GM20000 (cell line): ENCODE measurements around the gene DPYSL4.

Experiments
- DNase-seq: peaks from one replicate; pipeline ENCODE4 v3.0.0; 2012; ENCODE audit warnings: low spot score
- CTCF ChIP-seq: IDR thresholded peaks from 2 replicates; pipeline ENCODE4 v1.5.1; 2012; ENCODE audit warnings: mild to moderate bottlenecking, control low read depth; ENCODE audit errors: extremely low read depth, missing control alignments

Gene DPYSL4

GRCh38 chr10:132141076-132141475, 45.7 kb upstream of the DPYSL4 start:
- DNase-seq = no peak

DNA sequence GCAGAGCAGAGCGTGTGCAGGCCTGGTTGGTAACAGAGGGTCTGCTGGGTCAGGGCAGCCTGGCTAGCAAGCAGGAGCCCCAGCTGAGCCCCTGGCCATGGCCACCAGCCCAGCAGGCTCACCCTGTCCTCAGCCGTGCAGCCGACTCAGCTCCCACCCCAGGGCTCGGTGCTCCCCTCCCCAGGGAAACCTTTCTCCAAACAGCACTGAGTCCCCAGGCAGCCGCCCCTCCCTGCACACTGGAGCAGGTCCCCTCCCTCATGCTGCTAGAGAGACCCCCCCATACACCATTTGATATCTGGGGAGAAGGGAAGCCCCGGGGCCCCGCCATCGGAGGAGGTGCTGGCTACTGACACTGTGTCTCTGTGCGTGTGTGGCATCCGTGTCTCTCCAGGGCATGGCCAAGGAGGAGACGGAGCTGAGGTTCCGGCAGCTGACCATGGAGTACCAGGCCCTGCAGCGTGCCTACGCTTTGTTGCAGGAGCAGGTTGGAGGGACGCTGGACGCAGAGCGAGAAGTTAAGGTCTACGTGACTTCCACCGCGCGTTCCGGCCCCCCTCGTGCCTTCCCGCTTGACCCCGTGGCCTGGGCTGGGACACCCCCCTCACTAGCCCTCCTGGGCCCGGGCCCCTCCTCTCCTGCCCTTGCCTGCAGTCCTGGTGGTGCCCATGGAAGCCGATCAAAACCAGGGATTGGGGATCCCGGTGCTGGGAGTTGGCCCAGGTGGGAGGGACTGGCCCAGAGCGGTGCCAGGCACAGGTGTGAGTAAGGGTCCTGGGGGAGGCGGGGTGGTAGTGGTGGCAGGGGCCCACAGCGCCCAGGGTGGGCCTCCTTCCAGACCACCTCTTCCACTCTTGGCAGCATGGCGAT, 45.0 kb upstream of the DPYSL4 start:
- TF ChIP-seq CTCF = no peak
- no peak for DNase-seq

More at GRCh38 chr10:132141076-132141475, 45.7 kb upstream of the DPYSL4 start:
- TF ChIP-seq CTCF = no peak

- TF ChIP-seq CTCF = peak; percentile 86
- peak; percentile 91 for DNase-seq
Observed at GRCh38 chr10:132142396-132143161, 44.2 kb upstream of the DPYSL4 start.

GRCh38 chr10:132143162-132143561, 43.6 kb upstream of the DPYSL4 start:
- no peak for TF ChIP-seq CTCF
- DNase-seq = no peak

DNA sequence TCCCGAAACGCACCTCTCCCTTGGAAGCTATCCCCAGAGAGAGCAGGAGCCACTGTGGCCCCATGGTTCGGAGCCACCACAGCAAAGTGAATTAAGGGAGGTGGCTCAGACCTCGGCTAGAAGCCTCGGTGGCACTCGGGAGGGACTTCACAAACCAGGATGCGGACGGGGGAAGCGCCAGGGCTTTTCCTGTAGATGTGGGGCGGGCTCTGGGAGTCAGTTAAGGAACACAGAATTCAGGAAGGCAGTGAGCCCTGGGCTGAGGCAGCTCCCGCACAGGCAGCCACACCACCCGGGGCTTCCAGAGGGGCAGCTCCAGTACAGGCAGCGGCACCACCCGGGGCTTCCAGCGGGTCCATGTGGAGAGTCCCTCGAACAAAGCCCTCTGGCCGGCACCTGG, 42.7 kb upstream of the DPYSL4 start:
- no peak for DNase-seq
- TF ChIP-seq CTCF = no peak

DNA sequence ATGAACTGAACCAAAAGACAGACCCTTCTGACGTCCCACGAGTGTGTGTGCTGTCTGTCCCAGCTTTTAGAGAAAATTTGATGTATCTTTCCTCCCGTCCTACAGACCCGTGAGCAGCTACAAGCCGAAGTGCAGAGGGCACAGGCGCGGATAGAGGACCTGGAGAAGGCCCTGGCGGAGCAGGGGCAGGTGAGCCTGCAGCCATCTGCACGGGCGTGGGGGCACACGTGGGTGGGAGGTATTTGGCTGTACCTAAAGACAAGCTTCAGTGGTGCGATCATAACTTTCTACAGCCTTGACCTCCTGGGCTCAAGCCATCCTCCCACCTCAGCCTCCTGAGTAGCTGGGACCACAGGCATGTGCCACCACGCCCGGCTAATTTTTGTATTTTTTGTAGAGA, 41.7 kb upstream of the DPYSL4 start:
- no peak for TF ChIP-seq CTCF
- no peak for DNase-seq
